SH-SY5Y (cell line): Measurements from ENCODE around the gene DCDC1.

Experiments
- GATA2 ChIP-seq: IDR thresholded peaks from 2 replicates; pipeline ENCODE4 v1.6.1; 2011; ENCODE audit warnings: mild to moderate bottlenecking, low read depth, low read length
- GATA3 ChIP-seq: IDR thresholded peaks from 2 replicates; pipeline ENCODE4 v1.6.1; 2011; ENCODE audit warnings: low read depth, mild to moderate bottlenecking, low read length, moderate library complexity

DNA sequence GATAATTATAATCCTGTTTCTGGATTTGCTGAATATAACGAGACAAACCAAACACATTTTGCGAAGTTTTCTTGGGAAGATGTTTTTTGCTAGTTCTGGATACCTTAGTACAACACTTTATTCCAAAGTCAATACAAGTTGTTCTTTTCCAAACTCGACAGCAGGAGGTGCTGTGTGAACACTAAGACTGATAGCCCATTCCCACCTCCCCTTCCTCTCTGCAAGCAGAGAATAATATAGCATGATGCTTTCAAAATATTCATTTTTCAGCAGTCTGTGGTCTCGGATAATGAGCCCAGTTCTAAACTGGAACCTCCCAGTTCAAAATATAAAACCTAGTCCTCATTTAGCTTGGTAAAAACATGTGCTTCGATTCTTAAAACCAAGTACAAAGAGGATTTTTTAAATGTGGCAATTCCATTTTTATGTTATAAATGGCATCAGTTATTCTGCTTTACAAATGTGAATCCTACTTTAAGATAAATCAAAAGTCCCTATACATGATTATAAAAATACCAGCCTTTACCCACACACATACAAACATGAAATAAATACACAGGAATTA lies 129.1 kb downstream of the DCDC1 start:
- TF ChIP-seq GATA3 = no peak
- no peak for TF ChIP-seq GATA2
